A549 (cell line): Measurements from ENCODE around the gene RHOXF1. TPM values are rescaled to one million over a fixed set of nuclear protein-coding genes. Genes with fewer than 3 reads are reported as not detected.
"Not testable (repeated sequence)": the region's sequence is repeated elsewhere in the genome, so short reads cannot be mapped to it uniquely, and the experiment has no call there.

Source experiments
- ATAC-seq, 2 experiments: fragments of 200-7000 bp in 1 of 2; fragments of >200 bp in 1 of 2; cut with Nextera tagmentation in 1 of 2; cut with Tn5 transposase in 1 of 2; 3 replicates each; pipeline versions ENCODE4 v1.8.0 to v1.9.1; 2018 to 2020; ENCODE audit warnings: mild to moderate bottlenecking in 1 of 2, moderate library complexity in 1 of 2
- CTCF ChIA-PET: fragments of 300-600 bp; sonication (Branson Sonifier 250); formaldehyde crosslinking; extraction: SDS; loops from one replicate; lab custom pipeline; 2021; ENCODE audit warnings: antibody characterized with exemption, inconsistent platforms; lab: Yijun Ruan, JAX
- POLR2A ChIA-PET: fragments of 350-600 bp; formaldehyde crosslinking; extraction: SDS; loops from one replicate; lab custom pipeline; 2021; ENCODE audit warnings: antibody characterized with exemption, inconsistent platforms; lab: Yijun Ruan, JAX
- DNase-seq, 2 experiments: peaks; one replicate each; pipeline versions ENCODE4 v3.0.0 to v3.0.0-alpha.2; 2011 to 2016; ENCODE audit warnings: low read depth in 1 of 2, low spot score in 1 of 2
- FAIRE-seq: peaks from 2 replicates; lab custom pipeline; 2011; peaks lifted over from hg19 to GRCh38; lab: Jason Lieb, UNC
- H3K27ac ChIP-seq, 2 experiments: fragments of >200 bp; sonication (Bioruptor Twin); formaldehyde crosslinking; 3 replicates each; pipeline ENCODE4 v1.5.1; 2016 to 2017
- H3K4me1 ChIP-seq: fragments of >200 bp; sonication (Bioruptor Twin); formaldehyde crosslinking; 3 replicates; pipeline ENCODE4 v1.6.1; 2016
- H3K4me2 ChIP-seq: fragments of >200 bp; sonication (Bioruptor Twin); formaldehyde crosslinking; 3 replicates; pipeline ENCODE4 v1.6.1; 2016
- H3K4me3 ChIP-seq: fragments of >200 bp; sonication (Bioruptor Twin); formaldehyde crosslinking; 3 replicates; pipeline ENCODE4 v1.5.1; 2016
- H3K9me3 ChIP-seq: fragments of >200 bp; sonication (Bioruptor Twin); formaldehyde crosslinking; 3 replicates; pipeline ENCODE4 v1.6.1; 2016
- CBX2 ChIP-seq: fragments of 200-600 bp; sonication (generic); IDR thresholded peaks from 2 replicates; pipeline ENCODE4 v1.6.1; 2016; ENCODE audit warnings: low read depth, mild to moderate bottlenecking, borderline replicate concordance
- CHD4 ChIP-seq: fragments of 200-600 bp; sonication (generic); IDR thresholded peaks from 2 replicates; pipeline ENCODE4 v1.6.1; 2016; ENCODE audit warnings: antibody characterized with exemption, mild to moderate bottlenecking, borderline replicate concordance
- CTCF ChIP-seq: fragments of >200 bp; sonication (Bioruptor Twin); formaldehyde crosslinking; IDR thresholded peaks from 3 replicates; pipeline ENCODE4 v1.5.1; 2016
- E2F6 ChIP-seq: IDR thresholded peaks from 2 replicates; pipeline ENCODE4 v1.6.1; 2012; ENCODE audit warnings: low read depth, borderline replicate concordance
- EHMT2 ChIP-seq: fragments of 200-600 bp; sonication (generic); IDR thresholded peaks from 2 replicates; pipeline ENCODE4 v1.6.1; 2016; ENCODE audit warnings: antibody characterized with exemption, low read depth, mild to moderate bottlenecking, moderate library complexity
- EP300 ChIP-seq, 2 experiments: fragments of >200 bp; sonication (Bioruptor Twin); formaldehyde crosslinking; IDR thresholded peaks; 2 replicates in 1 of 2; 3 replicates in 1 of 2; pipeline ENCODE4 v1.6.1; 2016 to 2017
- ESRRA ChIP-seq: fragments of 150-350 bp; IDR thresholded peaks from 2 replicates; pipeline ENCODE4 v1.6.1; 2014; ENCODE audit warnings: mild to moderate bottlenecking, low read length, borderline replicate concordance
- FOSB ChIP-seq: fragments of 250-450 bp; sonication (Bioruptor Pico); IDR thresholded peaks from 2 replicates; pipeline ENCODE4 v1.5.0; 2020; ENCODE audit warnings: mild to moderate bottlenecking, moderate library complexity
- FOSL2 ChIP-seq, 2 experiments: fragments of 450-650 bp in 1 of 2; fragments of >200 bp in 1 of 2; sonication (Bioruptor Twin) in 1 of 2; formaldehyde crosslinking; IDR thresholded peaks; 2 replicates each; pipeline versions ENCODE4 v1.5.0 to v1.6.1; 2016 to 2020; ENCODE audit warnings: mild to moderate bottlenecking in 1 of 2, moderate library complexity in 1 of 2
- GATA3 ChIP-seq: IDR thresholded peaks from 2 replicates; pipeline ENCODE4 v1.6.1; 2012; ENCODE audit warnings: borderline replicate concordance
- HDAC2 ChIP-seq: fragments of 200-600 bp; sonication (generic); IDR thresholded peaks from 2 replicates; pipeline ENCODE4 v1.6.1; 2016
- HES2 ChIP-seq: fragments of >200 bp; sonication (Bioruptor Twin); formaldehyde crosslinking; IDR thresholded peaks from 2 replicates; pipeline ENCODE4 v1.6.1; 2016
- HEYL ChIP-seq: fragments of 250-450 bp; sonication (Bioruptor Pico); IDR thresholded peaks from 2 replicates; pipeline ENCODE4 v1.8.0; 2021; ENCODE audit warnings: mild to moderate bottlenecking, moderate library complexity
- HMGXB4 ChIP-seq: fragments of 250-450 bp; sonication (Bioruptor Pico); IDR thresholded peaks from 2 replicates; pipeline ENCODE4 v1.5.0; 2021; ENCODE audit warnings: mild to moderate bottlenecking, moderate library complexity, borderline replicate concordance
- HOXB5 ChIP-seq: fragments of 250-450 bp; sonication (Bioruptor Pico); IDR thresholded peaks from 2 replicates; pipeline ENCODE4 v1.5.0; 2020; ENCODE audit warnings: mild to moderate bottlenecking, moderate library complexity
- JUN ChIP-seq, 2 experiments: fragments of >200 bp; sonication (Bioruptor Twin); formaldehyde crosslinking; IDR thresholded peaks; 2 replicates in 1 of 2; 3 replicates in 1 of 2; pipeline ENCODE4 v1.6.1; 2016 to 2017
- KDM1A ChIP-seq: fragments of 200-600 bp; sonication (generic); IDR thresholded peaks from 2 replicates; pipeline ENCODE4 v1.6.1; 2016; ENCODE audit warnings: low read depth, mild to moderate bottlenecking
- KDM5A ChIP-seq: fragments of 200-600 bp; sonication (generic); IDR thresholded peaks from 2 replicates; pipeline ENCODE4 v1.6.1; 2016; ENCODE audit warnings: antibody characterized with exemption, mild to moderate bottlenecking
- MAFK ChIP-seq: fragments of 450-650 bp; IDR thresholded peaks from 2 replicates; pipeline ENCODE4 v1.6.1; 2014; ENCODE audit not compliant: partially characterized antibody
- POLR2A ChIP-seq: IDR thresholded peaks from 2 replicates; pipeline ENCODE4 v1.6.1; 2012; ENCODE audit warnings: mild to moderate bottlenecking, low read length
- POLR2AphosphoS2 ChIP-seq: conservative IDR thresholded peaks from 2 replicates; pipeline ENCODE4 v1.6.1; 2012; ENCODE audit warnings: low read length, improper control_type of control experiment, inconsistent platforms
- RAD21 ChIP-seq, 2 experiments: fragments of >200 bp in 1 of 2; sonication (Bioruptor Twin) in 1 of 2; formaldehyde crosslinking in 1 of 2; IDR thresholded peaks in 1 of 2; conservative IDR thresholded peaks in 1 of 2; 2 replicates in 1 of 2; 3 replicates in 1 of 2; pipeline ENCODE4 v1.6.1; 2012 to 2018; ENCODE audit warnings: inconsistent platforms in 1 of 2
- RCOR1 ChIP-seq: fragments of 150-350 bp; IDR thresholded peaks from 2 replicates; pipeline ENCODE4 v1.6.1; 2014; ENCODE audit warnings: antibody characterized with exemption, low read length, low read depth
- RNF2 ChIP-seq: fragments of 200-600 bp; sonication (generic); IDR thresholded peaks from 2 replicates; pipeline ENCODE4 v1.6.1; 2016; ENCODE audit warnings: low read depth, mild to moderate bottlenecking, antibody characterized with exemption, moderate library complexity, borderline replicate concordance
- SMC3 ChIP-seq: fragments of >200 bp; sonication (Bioruptor Twin); formaldehyde crosslinking; IDR thresholded peaks from 3 replicates; pipeline ENCODE4 v1.6.1; 2018; ENCODE audit warnings: inconsistent platforms
- SREBF2 ChIP-seq: fragments of 450-650 bp; IDR thresholded peaks from 2 replicates; pipeline ENCODE4 v1.6.1; 2014; ENCODE audit warnings: mild to moderate bottlenecking, moderate library complexity
- TFCP2L1 ChIP-seq: fragments of 250-450 bp; sonication (Bioruptor Pico); IDR thresholded peaks from 2 replicates; pipeline ENCODE4 v1.5.0; 2021; ENCODE audit warnings: mild to moderate bottlenecking
- ZNF302 ChIP-seq: fragments of 250-450 bp; sonication (Bioruptor Pico); IDR thresholded peaks from 2 replicates; pipeline ENCODE4 v1.9.0; 2021; ENCODE audit warnings: inconsistent platforms, mild to moderate bottlenecking, moderate library complexity
- WGBS: methylation state at CpG from one replicate; pipeline ENCODE4 v1.1.6; 2017; ENCODE audit errors: missing lambda C conversion rate; 5-methylcytosine and 5-hydroxymethylcytosine counted together
- polyA plus RNA-seq, 4 experiments: library from polyadenylated mRNA; depleted of rRNA in 3 of 4; stranded (reverse); fragments of >200 nt; fragmentation: RNase III in 1 of 4; extraction: RNeasy Plus Mini Kit Qiagen cat#74134 plus additional on column Dnase treatment in 1 of 4; gene quantifications; 2 replicates in 3 of 4; 3 replicates in 1 of 4; pipeline ENCODE4 v1.2.3, GENCODE V29; 2011 to 2017

The RHOXF1 gene
- polyA plus RNA-seq, 2 of the 4 experiments (the other 2 are of a cell fraction): 0.10 TPM; not detected in 1

GRCh38 chrX:120137439-120137838 is 21.7 kb upstream of the RHOXF1 start:
- peak overlapping the region; percentile 58 for H3K4me2 ChIP-seq
- H3K4me3 ChIP-seq: peak overlapping the region; percentile 35; the same call in 1 of the 3 replicates
- CTCF ChIA-PET: interaction anchor here (0.7 to 1.3 kb wide), 5 partner anchors 12 to 164 kb away, joined by 3 to 6 read pairs (median 3); no protein-coding TSS in a partner anchor
- ATAC-seq (peak; percentile 54 to 64; a peak in 2 of 6 replicates), DNase-seq (peak in 1 of 2 experiments; percentile 6), FAIRE-seq (peak; percentile 88)
- no peaks in the 10 kb centered on the region for H3K9me3 ChIP-seq
- no peak overlapping the region for H3K27ac ChIP-seq
- WGBS: under 1% methylated on average over 3 of the region's 3 CpGs
- POLR2A ChIA-PET: no interaction called here
- no peak for TF ChIP-seq KDM1A
- TF ChIP-seq ESRRA: no peak
- TF ChIP-seq EHMT2: no peak
- peak in 1 of 2 experiments; percentile 28; a peak in 1 of 5 replicates for TF ChIP-seq RAD21 (conservative IDR thresholded peaks at IDR 0.05 in 1 of 2, IDR thresholded peaks at IDR 0.05 in 1 of 2)
- TF ChIP-seq EP300 (IDR thresholded peaks at IDR 0.05): no peak
- peak; percentile 31; the same call in 1 of the 3 replicates for TF ChIP-seq SMC3
- TF ChIP-seq GATA3: no peak
- TF ChIP-seq RCOR1: no peak
- TF ChIP-seq CTCF: peak; percentile 57
- no peak for TF ChIP-seq FOSB (CRISPR knock-in tag)
- no peak for TF ChIP-seq SREBF2
- TF ChIP-seq JUN (IDR thresholded peaks at IDR 0.05): no peak
- TF ChIP-seq RNF2: no peak
- H3K4me1 ChIP-seq: no peaks in the 10 kb centered on the region

- CTCF ChIA-PET: interaction anchor here (0.7 to 1.3 kb wide), 4 partner anchors 11 to 164 kb away, joined by 3 to 6 read pairs (median 4); no protein-coding TSS in a partner anchor
- DNase-seq: no peak
- H3K4me3 ChIP-seq: no peak overlapping the region
- TF ChIP-seq POLR2AphosphoS2: no peak
- TF ChIP-seq, all 56 proteins: peak for 0
- no peak overlapping the region for H3K27ac ChIP-seq
- ATAC-seq: no peak
- no peak for FAIRE-seq
- no peaks in the 10 kb centered on the region for H3K4me1 ChIP-seq
- H3K4me2 ChIP-seq: no peak overlapping the region
- WGBS: 41% methylated on average over 3 of the region's 3 CpGs
- H3K9me3 ChIP-seq: no peaks in the 10 kb centered on the region
- POLR2A ChIA-PET: no interaction called here
Observed at GRCh38 chrX:120136840-120137239, 21.1 kb upstream of the RHOXF1 start.

GRCh38 chrX:120136128-120136527 is 20.4 kb upstream of the RHOXF1 start:
- ATAC-seq (no peak), FAIRE-seq (no peak), DNase-seq (no peak)
- TF ChIP-seq MAFK: no peak
- no peak for TF ChIP-seq TFCP2L1
- TF ChIP-seq HES2: no peak
- TF ChIP-seq FOSL2 (IDR thresholded peaks at IDR 0.05): no peak
- TF ChIP-seq FOSL2 (CRISPR knock-in tag; IDR thresholded peaks at IDR 0.05): no peak
- TF ChIP-seq ZNF302 (CRISPR knock-in tag): no peak
- TF ChIP-seq KDM5A: no peak
- TF ChIP-seq POLR2AphosphoS2: no peak
- TF ChIP-seq HDAC2: no peak
- no peak for TF ChIP-seq POLR2A
- no peak for TF ChIP-seq HEYL (CRISPR knock-in tag)
- TF ChIP-seq CHD4: no peak
- TF ChIP-seq ESRRA: no peak
- no peak for TF ChIP-seq HMGXB4 (CRISPR knock-in tag)
- no peak for TF ChIP-seq E2F6
- TF ChIP-seq CBX2: no peak
- TF ChIP-seq HOXB5: no peak
- no peak for TF ChIP-seq GATA3
- no peak for TF ChIP-seq RNF2
- 77% methylated on average over 6 of the region's 6 CpGs for WGBS
- Histone ChIP-seq H3K9me3 (no peaks in the 10 kb centered on the region), H3K4me2 (no peak overlapping the region), H3K4me3 (no peak overlapping the region), H3K27ac (no peak overlapping the region), H3K4me1 (no peaks in the 10 kb centered on the region)
- POLR2A ChIA-PET: no interaction called here
- CTCF ChIA-PET: interaction anchor here (1.2 to 1.3 kb wide), 2 partner anchors 77 to 78 kb away, joined by 3 to 4 read pairs; no protein-coding TSS in a partner anchor

GRCh38 chrX:120128306-120128846 is 12.7 kb upstream of the RHOXF1 start:
- WGBS: 50% methylated on average over 5 of the region's 5 CpGs
- POLR2A ChIA-PET, ATAC-seq, H3K4me3 ChIP-seq, H3K4me1 ChIP-seq, H3K27ac ChIP-seq, H3K9me3 ChIP-seq, H3K4me2 ChIP-seq, DNase-seq: not testable (repeated sequence)
- CTCF ChIA-PET: interaction anchor here (1.2 kb wide), 1 partner anchor 10 kb away, joined by 3 read pairs; no protein-coding TSS in a partner anchor
- FAIRE-seq: peak; percentile 74
